Lung (tissue), 12 donors: ENCODE results near the gene PCDH9. TPM values are rescaled to one million over a fixed set of nuclear protein-coding genes. Genes with fewer than 3 reads are reported as not detected.

Source experiments
- ATAC-seq: fragments of 200-7000 bp; cut with Tn5 transposase; one replicate; pipeline ENCODE4 v1.9.1; 2020; ENCODE audit warnings: moderate number of reproducible peaks; ENCODE audit not compliant: insufficient read depth, low FRiP score
- DNase-seq, 3 donors: peaks; one replicate each; pipeline ENCODE4 v3.0.0-alpha.2; 2013 to 2017
- H3K27ac ChIP-seq, 2 donors: one replicate each; pipeline ENCODE4 v1.5.1; 2013; ENCODE audit warnings: mild to moderate bottlenecking in 2 of 2, moderate library complexity in 2 of 2, control low read depth in 1 of 2, inconsistent platforms in 1 of 2, low read depth in 1 of 2, low read length in 1 of 2
- H3K27me3 ChIP-seq, 3 donors: one replicate each; pipeline ENCODE4 v1.5.1; 2013; ENCODE audit warnings: low read length in 2 of 3; ENCODE audit not compliant: control insufficient read depth in 3 of 3, insufficient read depth in 3 of 3
- H3K36me3 ChIP-seq, 4 donors: one replicate each; pipeline ENCODE4 v1.5.1; 2013; ENCODE audit warnings: low read length in 4 of 4, mild to moderate bottlenecking in 1 of 4, moderate library complexity in 1 of 4; ENCODE audit not compliant: control insufficient read depth in 4 of 4, insufficient read depth in 4 of 4
- H3K4me1 ChIP-seq, 5 donors: one replicate each; pipeline ENCODE4 v1.5.1; 2013; ENCODE audit warnings: low read length in 5 of 5, mild to moderate bottlenecking in 2 of 5, moderate library complexity in 1 of 5; ENCODE audit not compliant: control insufficient read depth in 5 of 5, insufficient read depth in 5 of 5
- H3K4me3 ChIP-seq: one replicate; pipeline ENCODE4 v1.5.1; 2013; ENCODE audit warnings: mild to moderate bottlenecking, control low read depth, moderate library complexity
- H3K9ac ChIP-seq, 2 donors: one replicate each; pipeline ENCODE4 v1.5.1; 2013; ENCODE audit warnings: low read length in 2 of 2, control low read depth in 1 of 2; ENCODE audit not compliant: insufficient read depth in 1 of 2
- H3K9me3 ChIP-seq, 4 donors: one replicate each; pipeline ENCODE4 v1.5.1; 2013; ENCODE audit warnings: low read length in 3 of 4, mild to moderate bottlenecking in 1 of 4, moderate library complexity in 1 of 4; ENCODE audit not compliant: control insufficient read depth in 4 of 4, insufficient read depth in 3 of 4
- WGBS, 2 donors: extraction: QIAGEN DNeasy Blood & Tissue Kit; methylation state at CpG; one replicate each; pipeline ENCODE4 v1.1.7; 2013; 5-methylcytosine and 5-hydroxymethylcytosine counted together
- polyA plus RNA-seq, 2 donors: library from polyadenylated mRNA; stranded (reverse); fragments of 200-250 nt; gene quantifications; one replicate each; pipeline ENCODE4 v1.2.1, GENCODE V29; 2013
- total RNA-seq, 2 donors: library from RNA; depleted of rRNA in 1 of 2; stranded (reverse); fragments of >200 nt in 1 of 2; gene quantifications; one replicate each; pipeline ENCODE4 v1.2.1, GENCODE V29; 2014 to 2021
- TF ChIP-seq, protein P1 (sequence below): IDR thresholded peaks from 2 replicates; pipeline ENCODE4 v1.5.1; 2012; ENCODE audit warnings: mild to moderate bottlenecking; ENCODE audit errors: control extremely low read depth, extremely low read depth
- donor health status: control.
- donor health status: control.
- donor health status: Bipolar disorder and iron deficiency.
- donor health status: healthy.
- donor health status: DM: yes; HTN: yes; CAD: no.

PCDH9 gene
- total and polyA plus RNA-seq, 4 donors = 0.68 to 22.2 (median 4.1) TPM

DNA sequence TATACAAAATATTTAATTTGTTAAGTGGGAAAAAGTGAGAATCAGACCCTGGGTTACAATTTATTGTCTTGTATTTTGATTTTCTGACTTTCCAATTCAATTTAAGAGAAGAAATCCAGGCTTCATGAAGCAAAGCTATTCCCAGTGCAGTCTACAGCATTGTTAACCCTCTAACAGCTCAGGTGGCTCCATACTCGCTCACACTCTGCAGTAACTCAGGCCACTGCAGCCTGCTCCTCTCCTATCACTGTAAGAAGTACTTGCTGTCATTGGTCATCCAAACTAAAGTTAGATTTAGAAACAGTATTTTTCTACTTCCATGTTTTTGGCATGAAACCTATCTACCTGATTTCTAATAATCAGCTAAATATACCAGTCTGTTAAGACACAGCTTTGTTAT, 830.3 kb downstream of the PCDH9 start:
- no peak for DNase-seq
- H3K27me3 ChIP-seq = no peaks in the 10 kb centered on the region
- TF ChIP-seq, protein P1, sequence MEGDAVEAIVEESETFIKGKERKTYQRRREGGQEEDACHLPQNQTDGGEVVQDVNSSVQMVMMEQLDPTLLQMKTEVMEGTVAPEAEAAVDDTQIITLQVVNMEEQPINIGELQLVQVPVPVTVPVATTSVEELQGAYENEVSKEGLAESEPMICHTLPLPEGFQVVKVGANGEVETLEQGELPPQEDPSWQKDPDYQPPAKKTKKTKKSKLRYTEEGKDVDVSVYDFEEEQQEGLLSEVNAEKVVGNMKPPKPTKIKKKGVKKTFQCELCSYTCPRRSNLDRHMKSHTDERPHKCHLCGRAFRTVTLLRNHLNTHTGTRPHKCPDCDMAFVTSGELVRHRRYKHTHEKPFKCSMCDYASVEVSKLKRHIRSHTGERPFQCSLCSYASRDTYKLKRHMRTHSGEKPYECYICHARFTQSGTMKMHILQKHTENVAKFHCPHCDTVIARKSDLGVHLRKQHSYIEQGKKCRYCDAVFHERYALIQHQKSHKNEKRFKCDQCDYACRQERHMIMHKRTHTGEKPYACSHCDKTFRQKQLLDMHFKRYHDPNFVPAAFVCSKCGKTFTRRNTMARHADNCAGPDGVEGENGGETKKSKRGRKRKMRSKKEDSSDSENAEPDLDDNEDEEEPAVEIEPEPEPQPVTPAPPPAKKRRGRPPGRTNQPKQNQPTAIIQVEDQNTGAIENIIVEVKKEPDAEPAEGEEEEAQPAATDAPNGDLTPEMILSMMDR = no peak

DNA sequence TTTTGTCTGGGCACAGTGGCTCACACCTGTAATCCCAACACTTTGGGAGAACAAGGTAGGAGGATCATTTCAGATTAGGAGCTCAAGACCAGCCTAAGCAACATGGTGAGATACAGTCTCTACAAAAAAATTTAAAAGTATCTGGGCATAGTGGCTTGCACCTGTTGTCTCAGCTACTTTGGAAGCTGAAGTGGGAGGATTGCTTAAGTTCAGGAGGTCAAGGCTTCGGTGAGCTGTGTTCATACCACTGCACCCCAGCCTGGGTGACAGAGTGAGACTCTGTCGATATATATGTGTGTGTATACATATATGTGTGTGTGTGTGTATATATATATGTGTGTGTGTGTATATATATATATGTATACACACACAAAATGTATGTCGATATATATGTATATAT, 833.0 kb downstream of the PCDH9 start:
- DNase-seq = no peak
- H3K36me3 ChIP-seq = no peaks in the 10 kb centered on the region
- no peaks in the 10 kb centered on the region for H3K9me3 ChIP-seq
- H3K27me3 ChIP-seq = no peaks in the 10 kb centered on the region
- H3K4me3 ChIP-seq = no peak overlapping the region
- TF ChIP-seq, protein P1 = no peak
- 86% methylated on average over 3 of the region's 3 CpGs for WGBS, 2 donors
- H3K9ac ChIP-seq = no peak overlapping the region
- no peak for ATAC-seq
- no peak overlapping the region for H3K27ac ChIP-seq
- H3K4me1 ChIP-seq = no peaks in the 10 kb centered on the region

More for the DNA sequence above, 830.3 kb downstream of the PCDH9 start:
- Histone ChIP-seq H3K4me3 (no peak overlapping the region), H3K36me3 (no peaks in the 10 kb centered on the region), H3K9me3 (no peaks in the 10 kb centered on the region), H3K9ac (no peak overlapping the region), H3K4me1 (no peaks in the 10 kb centered on the region), H3K27ac (no peak overlapping the region)
- 91 to 95% methylated on average over 1 of the region's 1 CpG for WGBS, 2 donors
- ATAC-seq = no peak

DNA sequence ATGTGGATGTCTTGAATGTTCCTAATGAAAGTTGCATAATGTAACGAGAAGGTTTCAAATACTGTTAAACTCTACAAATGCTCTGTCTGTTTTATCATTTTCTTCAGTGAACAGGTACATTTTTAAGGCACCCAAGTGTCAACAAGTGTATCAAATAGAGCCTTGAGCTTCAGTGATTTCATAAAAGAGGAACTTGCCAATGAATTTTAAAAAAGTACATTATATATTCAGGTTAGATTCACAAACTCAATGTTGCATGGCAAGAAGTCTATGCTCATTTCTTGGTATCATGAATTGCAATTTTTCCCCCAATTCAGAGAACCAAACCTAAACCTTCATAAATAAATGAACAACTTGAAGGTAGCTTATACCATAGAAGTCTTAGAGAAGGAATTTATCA, 838.8 kb downstream of the PCDH9 start:
- Histone ChIP-seq H3K9me3 (no peaks in the 10 kb centered on the region), H3K4me3 (no peak overlapping the region), H3K27me3 (no peaks in the 10 kb centered on the region), H3K27ac (no peak overlapping the region), H3K36me3 (no peaks in the 10 kb centered on the region), H3K4me1 (no peaks in the 10 kb centered on the region), H3K9ac (no peak overlapping the region)
- DNase-seq (no peak), ATAC-seq (no peak)
- TF ChIP-seq, protein P1 = no peak
- WGBS, 2 donors = 81% methylated on average over 1 of the region's 1 CpG

DNA sequence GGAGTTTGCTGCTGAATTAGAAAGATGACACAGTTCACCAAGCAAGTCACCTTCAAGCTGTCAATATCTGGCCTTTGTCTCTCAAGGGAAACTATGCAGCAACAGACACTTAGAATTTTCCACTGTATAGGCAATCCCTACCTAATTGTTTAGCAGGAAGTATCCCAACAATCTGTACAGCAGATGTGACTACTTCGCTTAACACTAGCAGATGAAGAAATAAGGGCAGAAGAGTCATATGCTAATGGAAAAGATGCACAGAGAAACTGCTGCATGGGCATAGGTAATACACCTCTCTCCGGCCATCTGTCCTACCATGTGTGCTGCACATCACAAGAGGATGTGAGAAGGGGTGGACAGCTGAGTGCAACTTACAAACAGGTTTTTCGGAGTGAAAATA, 851.2 kb downstream of the PCDH9 start:
- WGBS, 2 donors = 92 to 94% methylated on average over 3 of the region's 3 CpGs

More for the DNA sequence above, 851.2 kb downstream of the PCDH9 start:
- Histone ChIP-seq H3K4me3 (no peak overlapping the region), H3K27ac (no peak overlapping the region), H3K4me1 (no peaks in the 10 kb centered on the region), H3K27me3 (no peaks in the 10 kb centered on the region), H3K36me3 (no peaks in the 10 kb centered on the region), H3K9ac (no peak overlapping the region), H3K9me3 (no peaks in the 10 kb centered on the region)
- TF ChIP-seq, protein P1 = no peak
- no peak for ATAC-seq
- DNase-seq = no peak
